ENCODE measurements around the gene PLEKHB2. TPM values are rescaled to one million over a fixed set of nuclear protein-coding genes. Genes with fewer than 3 reads are reported as not detected.

PLEKHB2 gene
- total and polyA plus RNA-seq, 10 of the 15 experiments (the other 5 are each of a cell fraction or from before 2014, with no cell fraction given), result 12.3 to 55.6 (median 26.2) TPM

- TF ChIP-seq ZBTB33 (IDR thresholded peaks at IDR 0.05) (no peak), BHLHE40 (IDR thresholded peaks at IDR 0.05; ENCODE audit: borderline replicate concordance in 1 of 2, low read depth in 2 of 2, low read length in 1 of 2) (peak; percentile 51 to 71; a peak in 3 of 4 replicates), YBX1 (IDR thresholded peaks at IDR 0.05) (no peak), SIN3A (IDR thresholded peaks at IDR 0.05; ENCODE audit: low read depth, low read length) (peak; percentile 76; the same call in 1 of the 2 replicates), MYB (IDR thresholded peaks at IDR 0.05; ENCODE audit: borderline replicate concordance, low read depth, low read length) (no peak), HSF1 (IDR thresholded peaks at IDR 0.05; ENCODE audit: low read depth, low read length) (no peak), TCF12 (IDR thresholded peaks at IDR 0.05; ENCODE audit: low read depth, low read length) (no peak), PRDM15 (CRISPR knock-in tag; IDR thresholded peaks at IDR 0.05) (no peak), ATF3 (IDR thresholded peaks at IDR 0.05; ENCODE audit: borderline replicate concordance, extremely low read depth, low read depth, low read length) (no peak), ZNF207 (IDR thresholded peaks at IDR 0.05; ENCODE audit: borderline replicate concordance) (no peak), MAX (IDR thresholded peaks at IDR 0.05; ENCODE audit: low read depth, low read length) (peak; percentile 26; the same call in 1 of the 2 replicates), NBN (IDR thresholded peaks at IDR 0.05) (no peak), ZZZ3 (IDR thresholded peaks at IDR 0.05; ENCODE audit: control insufficient read depth, insufficient read length, low read depth) (no peak), PKNOX1 (IDR thresholded peaks at IDR 0.05) (no peak), NFYA (IDR thresholded peaks at IDR 0.05; ENCODE audit: borderline replicate concordance, low read depth, low read length) (no peak), MTA2 (IDR thresholded peaks at IDR 0.05; ENCODE audit: low read depth) (peak; percentile 13; the same call in 1 of the 2 replicates), ZNF217 (IDR thresholded peaks at IDR 0.05) (no peak)
These were observed 1.0 kb downstream of the PLEKHB2 start (continued) for GRCh38 chr2:131105950-131106801.

Data from GM12878 (cell line).